GM12878 (cell line): ENCODE results near the gene NEGR1. TPM values are rescaled to one million over a fixed set of nuclear protein-coding genes. Genes with fewer than 3 reads are reported as not detected.
A peak's percentile ranks its signal among the peaks of the same experiment; 100 is the strongest.

ENCODE experiments used
- ATAC-seq: fragments of 200-7000 bp; cut with Tn5 transposase; 3 replicates; pipeline ENCODE4 v1.9.1; 2020; ENCODE audit warnings: mild to moderate bottlenecking, moderate library complexity
- BruUV-seq: library from RNA; stranded (reverse); fragments of 400-500 nt; replicated peaks from 2 replicates; lab custom pipeline; 2021; lab: Mats Ljungman, UMichigan
- CTCF ChIA-PET: fragments of 300-600 bp; sonication (Branson Sonifier 250); formaldehyde crosslinking; extraction: SDS; loops from one replicate; lab custom pipeline; 2021; ENCODE audit warnings: inconsistent platforms; lab: Yijun Ruan, JAX
- POLR2A ChIA-PET: fragments of 350-600 bp; formaldehyde crosslinking; extraction: SDS; loops from one replicate; lab custom pipeline; 2021; ENCODE audit warnings: inconsistent platforms; lab: Charles Lee
- RAD21 ChIA-PET: fragments of 300-600 bp; sonication (Branson Sonifier 250); formaldehyde crosslinking; loops from one replicate; lab custom pipeline; 2023; ENCODE audit warnings: antibody characterized with exemption; ENCODE audit not compliant: unreplicated experiment; lab: Charles Lee
- SMC1A ChIA-PET: fragments of 300-600 bp; sonication (Branson Sonifier 250); formaldehyde crosslinking; loops from one replicate; lab custom pipeline; 2023; ENCODE audit not compliant: unreplicated experiment, uncharacterized antibody; lab: Charles Lee
- DNase-seq: peaks from one replicate; pipeline ENCODE4 v3.0.0-alpha.2; 2011; ENCODE audit warnings: low read depth, low spot score
- FAIRE-seq: peaks from 3 replicates; lab custom pipeline; 2011; peaks lifted over from hg19 to GRCh38; lab: Jason Lieb, UNC
- H2AFZ ChIP-seq: 2 replicates; pipeline ENCODE4 v1.6.0; 2011; ENCODE audit warnings: low read depth, low read length, control low read depth; ENCODE audit not compliant: control insufficient read depth
- H3K27ac ChIP-seq: 2 replicates; pipeline ENCODE4 v1.5.1; 2011; ENCODE audit warnings: control low read depth; ENCODE audit not compliant: control insufficient read depth, insufficient read depth
- H3K27me3 ChIP-seq, 2 experiments: replicated peaks in 1 of 2; 2 replicates each; pipeline versions ENCODE4 v1.6.0 to v1.6.1; 2011; ENCODE audit warnings: low read length in 1 of 2; ENCODE audit not compliant: control insufficient read depth in 2 of 2, insufficient read depth in 2 of 2
- H3K36me3 ChIP-seq, 2 experiments: 2 replicates each; pipeline ENCODE4 v1.5.1; 2011; ENCODE audit warnings: low read length in 1 of 2; ENCODE audit not compliant: control insufficient read depth in 2 of 2, insufficient read depth in 2 of 2
- H3K4me1 ChIP-seq: 2 replicates; pipeline ENCODE4 v1.6.1; 2011; ENCODE audit warnings: mild to moderate bottlenecking, low read length, moderate library complexity, mixed read lengths; ENCODE audit not compliant: control insufficient read depth, insufficient read depth
- H3K4me2 ChIP-seq: 2 replicates; pipeline ENCODE4 v1.6.0; 2011; ENCODE audit warnings: control low read depth; ENCODE audit not compliant: control insufficient read depth, insufficient read depth
- H3K4me3 ChIP-seq: fragments of 200-600 bp; sonication (generic); 2 replicates; pipeline ENCODE4 v1.5.1; 2016
- H3K79me2 ChIP-seq: 2 replicates; pipeline ENCODE4 v1.6.0; 2011; ENCODE audit warnings: low read length; ENCODE audit not compliant: control insufficient read depth, insufficient read depth
- H3K9ac ChIP-seq: 2 replicates; pipeline ENCODE4 v1.8.0; 2011; ENCODE audit warnings: low read length, control low read depth, mixed read lengths; ENCODE audit not compliant: control insufficient read depth, insufficient read depth
- H3K9me3 ChIP-seq: replicated peaks from 3 replicates; pipeline ENCODE4 v1.5.1; 2011; ENCODE audit warnings: mild to moderate bottlenecking, low read length; ENCODE audit not compliant: control insufficient read depth, insufficient read depth
- H4K20me1 ChIP-seq: 2 replicates; pipeline ENCODE4 v1.6.0; 2011; ENCODE audit not compliant: control insufficient read depth, insufficient read depth
- ATF7 ChIP-seq: fragments of 450-650 bp; IDR thresholded peaks from 2 replicates; pipeline ENCODE4 v1.6.1; 2016; ENCODE audit warnings: low read depth, mild to moderate bottlenecking
- CBX5 ChIP-seq: sonication (generic); IDR thresholded peaks from 2 replicates; pipeline ENCODE4 v1.6.1; 2016; ENCODE audit warnings: low read depth, moderate library complexity, mild to moderate bottlenecking, inconsistent platforms
- CHD4 ChIP-seq: fragments of 200-600 bp; sonication (generic); IDR thresholded peaks from 2 replicates; pipeline ENCODE4 v1.6.1; 2016; ENCODE audit warnings: mild to moderate bottlenecking
- EGR1 ChIP-seq, 2 experiments: IDR thresholded peaks; 1 replicate in 1 of 2; 2 replicates in 1 of 2; pipeline ENCODE4 v1.6.1; 2011 to 2012; ENCODE audit warnings: low read depth in 2 of 2, low read length in 2 of 2, borderline replicate concordance in 1 of 2, mild to moderate bottlenecking in 1 of 2, moderate library complexity in 1 of 2
- FOS ChIP-seq: IDR thresholded peaks from 3 replicates; pipeline ENCODE4 v1.6.1; 2011; ENCODE audit warnings: borderline replicate concordance; ENCODE audit not compliant: insufficient read length; ENCODE audit errors: extremely low read depth
- HCFC1 ChIP-seq: fragments of 150-350 bp; IDR thresholded peaks from 2 replicates; pipeline ENCODE4 v1.6.1; 2014; ENCODE audit warnings: low read length
- NFYB ChIP-seq: IDR thresholded peaks from 2 replicates; pipeline ENCODE4 v1.6.1; 2011; ENCODE audit warnings: low read depth, mild to moderate bottlenecking, low read length, improper control_type of control experiment, moderate library complexity; ENCODE audit not compliant: insufficient read depth
- RBBP5 ChIP-seq: fragments of 200-600 bp; sonication (generic); conservative IDR thresholded peaks from 2 replicates; pipeline ENCODE4 v1.6.1; 2016
- SPI1 ChIP-seq: IDR thresholded peaks from 2 replicates; pipeline ENCODE4 v1.6.1; 2011; ENCODE audit warnings: low read depth, mild to moderate bottlenecking, low read length, moderate library complexity, borderline replicate concordance; ENCODE audit not compliant: insufficient read depth
- TCF3 ChIP-seq: IDR thresholded peaks from 2 replicates; pipeline ENCODE4 v1.6.1; 2012; ENCODE audit warnings: low read depth, mild to moderate bottlenecking, low read length, borderline replicate concordance; ENCODE audit not compliant: insufficient read depth
- WGBS: methylation state at CpG from one replicate; pipeline ENCODE4 v1.1.6; 2016; ENCODE audit warnings: low lambda C conversion rate; ENCODE audit not compliant: insufficient replicate concordance, insufficient coverage; ENCODE audit errors: missing lambda C conversion rate; 5-methylcytosine and 5-hydroxymethylcytosine counted together
- in situ Hi-C: fragments of 300-500 bp; cut with MboI; formaldehyde crosslinking; loops from 9 replicates; pipeline ENCODE4 v1.14.3; 2018; ENCODE audit warnings: mixed read lengths
- intact Hi-C: fragments of 100-400 bp; cut with micrococcal nuclease; formaldehyde crosslinking; loops from one replicate; pipeline ENCODE4 v1.14.2; 2022; ENCODE audit not compliant: unreplicated experiment
- polyA plus RNA-seq, 11 experiments: library from polyadenylated mRNA; depleted of rRNA in 4 of 11; unstranded in 6 of 11; stranded (reverse) in 5 of 11; fragments of >200 nt; fragmentation: Nextera tagmentation in 4 of 11; fragmentation: Illumina TruSeq in 1 of 11; extraction: Ambion mirVana in 4 of 11; extraction: Trizol in 1 of 11; gene quantifications; 1 replicate in 1 of 11; 2 replicates in 10 of 11; pipeline versions ENCODE4 v1.2.1 to v1.2.3, GENCODE V29; 2011 to 2016; ENCODE audit warnings: inconsistent platforms in 2 of 11, missing spikeins in 2 of 11, low read depth in 1 of 11
- total RNA-seq, 4 experiments: library from RNA; depleted of rRNA in 3 of 4; stranded (reverse); fragments of >200 nt in 3 of 4; fragmentation: Illumina TruSeq in 1 of 4; extraction: Trizol in 1 of 4; gene quantifications; 2 replicates each; pipeline versions ENCODE4 v1.2.1 to v1.2.3, GENCODE V29; 2013 to 2021
- TF ChIP-seq, protein P1 (sequence below): IDR thresholded peaks from 2 replicates; pipeline ENCODE4 v1.6.1; 2011; ENCODE audit warnings: mild to moderate bottlenecking, low read depth, low read length, moderate library complexity; ENCODE audit not compliant: insufficient replicate concordance

The NEGR1 gene
- total and polyA plus RNA-seq, 10 of the 15 experiments (the other 5 are each of a cell fraction or from before 2014, with no cell fraction given): under 0.01 to 0.03 (median 0.01) TPM; not detected in 7

DNA sequence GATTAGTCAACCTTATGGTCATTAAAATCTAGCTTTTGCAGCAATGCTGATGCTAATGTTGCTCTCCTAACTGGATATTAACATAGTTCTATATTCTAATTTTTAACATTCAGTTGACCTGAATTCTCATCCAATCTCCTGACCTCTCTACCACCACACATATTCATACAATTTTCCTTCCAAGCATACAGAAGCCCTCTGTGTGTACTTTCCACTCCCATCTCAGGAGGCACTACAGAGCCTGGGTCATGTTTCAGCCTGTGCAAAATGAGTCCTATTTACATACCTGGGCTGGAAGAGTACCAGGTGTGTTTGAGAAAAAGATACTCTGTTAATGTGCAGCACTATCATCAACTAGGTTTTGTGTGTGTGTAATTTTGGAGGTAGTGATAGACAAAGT is 486.3 kb downstream of the NEGR1 start (continued):
- TF ChIP-seq NFYB: no peak
- TF ChIP-seq FOS: no peak
- TF ChIP-seq HCFC1: no peak

DNA sequence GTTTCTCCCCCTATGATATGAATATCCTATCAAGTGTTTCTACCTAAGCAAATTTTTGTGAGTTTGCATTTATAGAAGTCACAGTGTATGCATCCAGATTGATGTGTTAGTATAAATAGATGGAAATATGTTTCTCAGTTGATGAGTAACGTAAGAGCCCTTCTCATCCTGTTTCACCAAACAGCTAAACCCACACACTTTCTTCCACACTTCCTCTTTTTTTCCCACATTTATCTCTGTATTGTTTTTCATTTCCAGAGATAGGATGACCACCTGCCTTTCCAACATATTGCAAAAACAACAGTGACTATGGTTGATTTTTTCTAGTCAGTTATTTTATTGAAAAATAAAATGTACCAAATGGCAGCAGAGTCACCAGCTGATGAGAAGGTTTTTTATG is 490.1 kb downstream of the NEGR1 start:
- FAIRE-seq (no peak), DNase-seq (no peak), ATAC-seq (no peak)
- Histone ChIP-seq H3K79me2 (no peaks in the 10 kb centered on the region), H3K9me3 (no peaks in the 10 kb centered on the region), H3K36me3 (no peaks in the 10 kb centered on the region), H3K9ac (no peak overlapping the region), H3K4me2 (no peak overlapping the region), H4K20me1 (no peaks in the 10 kb centered on the region), H3K4me1 (no peaks in the 10 kb centered on the region), H2AFZ (no peak overlapping the region), H3K4me3 (no peak overlapping the region), H3K27me3 (no peaks in the 10 kb centered on the region), H3K27ac (no peak overlapping the region)
- BruUV-seq: no TSS peak
- TF ChIP-seq RBBP5 (no peak), EGR1 (IDR thresholded peaks at IDR 0.05; ENCODE audit: borderline replicate concordance in 1 of 2, low read depth in 2 of 2, low read length in 2 of 2) (no peak), TCF3 (no peak), CHD4 (no peak), ATF7 (no peak), SPI1 (peak; percentile 31; the same call in 1 of the 2 replicates), CBX5 (no peak)
- TF ChIP-seq, protein P1, sequence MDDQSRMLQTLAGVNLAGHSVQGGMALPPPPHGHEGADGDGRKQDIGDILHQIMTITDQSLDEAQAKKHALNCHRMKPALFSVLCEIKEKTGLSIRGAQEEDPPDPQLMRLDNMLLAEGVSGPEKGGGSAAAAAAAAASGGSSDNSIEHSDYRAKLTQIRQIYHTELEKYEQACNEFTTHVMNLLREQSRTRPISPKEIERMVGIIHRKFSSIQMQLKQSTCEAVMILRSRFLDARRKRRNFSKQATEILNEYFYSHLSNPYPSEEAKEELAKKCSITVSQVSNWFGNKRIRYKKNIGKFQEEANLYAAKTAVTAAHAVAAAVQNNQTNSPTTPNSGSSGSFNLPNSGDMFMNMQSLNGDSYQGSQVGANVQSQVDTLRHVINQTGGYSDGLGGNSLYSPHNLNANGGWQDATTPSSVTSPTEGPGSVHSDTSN: no peak
- RAD21 ChIA-PET: no interaction called here
- CTCF ChIA-PET: interaction anchor here (1.3 kb wide), 1 partner anchor 11 kb away, joined by 3 read pairs; no protein-coding TSS in a partner anchor
- in situ Hi-C loops (no loop called here), intact Hi-C loops (no loop called here)
- SMC1A ChIA-PET: no interaction called here
- WGBS: 0% methylated on average over 1 of the region's 1 CpG
- POLR2A ChIA-PET: no interaction called here
